Right ventricle myocardium superior (tissue), 1 donor: ENCODE data around the gene EIF4G2. TPM values are rescaled to one million over a fixed set of nuclear protein-coding genes. Genes with fewer than 3 reads are reported as not detected.
"Not testable (repeated sequence)": the region's sequence is repeated elsewhere in the genome, so short reads cannot be mapped to it uniquely, and the experiment has no call there.

Source experiments
- ATAC-seq: fragments of 200-7000 bp; cut with Tn5 transposase; one replicate; pipeline ENCODE4 v1.9.1; 2020; ENCODE audit warnings: mild to moderate bottlenecking; ENCODE audit not compliant: poor library complexity
- DNase-seq: peaks from one replicate; pipeline ENCODE4 v3.0.0-alpha.2; 2020
- intact Hi-C: fragments of 100-400 bp; cut with DNase I; formaldehyde crosslinking; loops from one replicate; pipeline ENCODE4 v1.11.2; 2022
- total RNA-seq: library from RNA; stranded (reverse); fragmentation: NEBNext Ultra II Directional; extraction: Animal tissue kit (Norgen Biotek cat#: 25700); gene quantifications from one replicate; pipeline ENCODE4 v1.2.1, GENCODE V29; 2021
- donor health status: DM: no; HTN: yes; CAD: no; lungs with severe emphysema.

EIF4G2 gene
- total RNA-seq, 1 donor from 2014 or later = 714 TPM

GRCh38 chr11:10822491-10822890 lies 13.8 kb upstream of the EIF4G2 start:
- DNase-seq, intact Hi-C loops, ATAC-seq: not testable (repeated sequence)

GRCh38 chr11:10818594-10818993 lies 9.9 kb upstream of the EIF4G2 start:
- DNase-seq = no peak
- no peak for ATAC-seq
- intact Hi-C loops = no loop called here

- no peak for ATAC-seq
- no peak for DNase-seq
- intact Hi-C loops = no loop called here
These were observed 5.2 kb upstream of the EIF4G2 start for GRCh38 chr11:10813945-10814344.

GRCh38 chr11:10809373-10810160 lies 841 bp upstream of the EIF4G2 start:
- intact Hi-C loops = loop anchor here (5.0 kb wide), 3 partner anchors 48 to 123 kb away; partner anchors contain the start of gene ZBED5
- DNase-seq = no peak
- ATAC-seq = peak; percentile 31

GRCh38 chr11:10808235-10808552 lies 532 bp downstream of the EIF4G2 start:
- ATAC-seq (no peak), DNase-seq (no peak)
- intact Hi-C loops = loop anchor here (5.0 kb wide), 3 partner anchors 49 to 124 kb away; partner anchors contain the start of gene ZBED5

GRCh38 chr11:10807493-10808234 lies 1.1 kb downstream of the EIF4G2 start:
- DNase-seq (peak; percentile 82), ATAC-seq (peak; percentile 40)
- intact Hi-C loops = loop anchor here (5.0 kb wide), 3 partner anchors 50 to 125 kb away; partner anchors contain the start of gene ZBED5

GRCh38 chr11:10806206-10806605 lies 2.5 kb downstream of the EIF4G2 start:
- intact Hi-C loops = loop anchor here (5.0 kb wide), 3 partner anchors 51 to 126 kb away; partner anchors contain the start of gene ZBED5
- ATAC-seq = no peak

GRCh38 chr11:10805741-10806140 lies 3.0 kb downstream of the EIF4G2 start:
- intact Hi-C loops = loop anchor here (5.0 kb wide), 3 partner anchors 52 to 127 kb away; partner anchors contain the start of gene ZBED5
- DNase-seq (no peak), ATAC-seq (no peak)

More at GRCh38 chr11:10806206-10806605, 2.5 kb downstream of the EIF4G2 start:
- no peak for DNase-seq

GRCh38 chr11:10803676-10804075 lies 5.0 kb downstream of the EIF4G2 start:
- ATAC-seq (no peak), DNase-seq (no peak)
- intact Hi-C loops = no loop called here

- ATAC-seq (no peak), DNase-seq (no peak)
- intact Hi-C loops = no loop called here
These were observed 8.4 kb downstream of the EIF4G2 start for GRCh38 chr11:10800292-10800691.

GRCh38 chr11:10798330-10798928 lies 10.3 kb downstream of the EIF4G2 start:
- intact Hi-C loops = loop anchor here (10.0 kb wide), 1 partner anchor 996 kb away; no protein-coding TSS in a partner anchor
- no peak for ATAC-seq
- no peak for DNase-seq

GRCh38 chr11:10797531-10797930 lies 11.2 kb downstream of the EIF4G2 start:
- DNase-seq (no peak), ATAC-seq (no peak)
- intact Hi-C loops = loop anchor here (10.0 kb wide), 1 partner anchor 997 kb away; no protein-coding TSS in a partner anchor

GRCh38 chr11:10797001-10797400 lies 11.7 kb downstream of the EIF4G2 start:
- intact Hi-C loops = loop anchor here (10.0 kb wide), 1 partner anchor 998 kb away; no protein-coding TSS in a partner anchor
- ATAC-seq = no peak
- DNase-seq = no peak

GRCh38 chr11:10796191-10796590 lies 12.5 kb downstream of the EIF4G2 start:
- intact Hi-C loops = loop anchor here (10.0 kb wide), 1 partner anchor 999 kb away; no protein-coding TSS in a partner anchor
- no peak for ATAC-seq
- DNase-seq = no peak

GRCh38 chr11:10793470-10794255 lies 15.1 kb downstream of the EIF4G2 start:
- intact Hi-C loops = loop anchor here (5.0 to 10.0 kb wide), 2 partner anchors 229 to 1001 kb away; no protein-coding TSS in a partner anchor
- ATAC-seq (no peak), DNase-seq (no peak)

GRCh38 chr11:10792385-10793068 lies 16.2 kb downstream of the EIF4G2 start:
- intact Hi-C loops = loop anchor here (5.0 to 10.0 kb wide), 2 partner anchors 230 to 1002 kb away; no protein-coding TSS in a partner anchor
- peak; percentile 93 for DNase-seq
- peak; percentile 95 for ATAC-seq

GRCh38 chr11:10786451-10786850 lies 22.3 kb downstream of the EIF4G2 start:
- intact Hi-C loops = no loop called here
- no peak for ATAC-seq
- DNase-seq = no peak

- intact Hi-C loops = no loop called here
- DNase-seq = no peak
- no peak for ATAC-seq
These were observed 23.6 kb downstream of the EIF4G2 start for GRCh38 chr11:10785146-10785474.
